NCI-H524 (cell line): ENCODE data around the gene PRKAR2B.
"Not testable (repeated sequence)": the region's sequence is repeated elsewhere in the genome, so short reads cannot be mapped to it uniquely, and the experiment has no call there.

Source experiments
- DNase-seq, 2 experiments: peaks; one replicate each; lab custom pipeline; 2025; lab: John Stamatoyannopoulos, UW

PRKAR2B gene

DNA sequence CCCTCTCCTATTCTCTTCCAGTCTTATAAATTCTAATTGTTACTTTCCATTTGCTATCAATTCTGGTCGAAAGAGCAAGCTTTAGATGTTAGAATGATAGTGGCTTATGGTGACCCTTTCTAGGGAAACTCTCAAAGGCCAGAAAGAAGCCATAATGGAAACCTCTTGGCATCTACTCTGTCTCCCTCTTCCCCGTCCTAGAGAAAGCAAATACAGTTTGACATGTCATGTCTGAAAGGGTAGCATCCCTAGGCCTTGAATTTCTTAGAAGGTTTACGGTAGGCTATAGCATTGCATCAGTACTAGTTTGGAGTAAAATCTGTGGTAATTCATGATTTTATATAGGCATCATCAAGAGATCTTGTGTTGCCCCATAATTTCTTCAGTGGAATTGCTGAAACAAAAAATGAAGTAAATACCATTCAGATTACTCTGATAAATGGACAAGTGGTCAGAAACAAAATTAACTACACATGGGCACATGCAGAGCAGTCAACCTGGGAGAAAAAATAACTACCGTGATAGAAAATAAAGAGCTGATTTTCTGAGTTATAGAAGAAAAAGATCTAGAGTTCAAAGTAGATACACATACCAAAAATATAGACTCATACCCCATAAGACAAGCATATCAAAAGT is 4.4 kb downstream of the PRKAR2B start:
- DNase-seq = no peak

DNA sequence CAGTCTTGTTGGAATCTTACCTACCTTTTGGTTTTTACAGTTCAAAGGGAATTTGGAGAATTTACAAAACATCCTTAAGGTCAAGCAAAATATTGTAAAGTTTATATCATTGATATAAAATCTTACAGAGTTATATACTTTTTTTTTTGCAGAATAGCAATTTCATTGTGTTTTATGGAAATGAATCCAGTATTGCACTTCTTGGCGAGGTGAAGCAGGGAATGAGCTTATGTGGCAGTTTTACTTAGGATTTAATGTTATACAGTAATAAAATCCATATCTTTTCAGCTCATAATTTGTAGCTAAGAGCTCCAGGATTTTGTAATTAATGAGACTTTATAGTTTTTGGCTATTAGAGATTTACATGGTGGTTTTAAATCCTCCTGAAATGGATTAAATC is 5.0 kb downstream of the PRKAR2B start:
- no peak for DNase-seq

DNA sequence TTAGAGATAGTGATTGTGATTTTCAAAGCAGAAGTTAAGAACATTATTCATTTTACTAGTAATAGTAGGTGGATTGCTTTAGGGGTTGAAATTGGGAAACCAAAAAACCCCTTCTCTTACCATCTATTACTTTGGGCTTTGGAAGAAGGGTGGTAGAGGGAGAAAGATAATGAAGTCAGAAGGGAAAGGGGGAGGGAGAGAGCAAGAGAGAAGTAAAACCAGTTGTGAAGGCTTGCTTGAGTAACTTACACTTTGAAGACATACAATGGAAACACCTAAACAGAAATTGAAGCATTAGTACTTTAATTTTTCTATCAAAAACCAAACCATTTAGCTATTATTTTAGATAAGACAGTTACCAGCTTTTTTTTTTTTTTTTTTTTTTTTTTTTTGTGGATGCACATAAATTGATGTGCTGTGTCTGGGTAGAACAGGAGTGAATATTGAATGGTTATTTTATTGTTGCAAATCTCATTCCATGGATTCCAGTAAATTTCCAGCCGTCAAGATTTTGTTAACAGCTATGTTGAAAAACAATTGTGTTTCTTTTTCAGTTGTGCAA is 5.5 kb downstream of the PRKAR2B start:
- DNase-seq = no peak

DNA sequence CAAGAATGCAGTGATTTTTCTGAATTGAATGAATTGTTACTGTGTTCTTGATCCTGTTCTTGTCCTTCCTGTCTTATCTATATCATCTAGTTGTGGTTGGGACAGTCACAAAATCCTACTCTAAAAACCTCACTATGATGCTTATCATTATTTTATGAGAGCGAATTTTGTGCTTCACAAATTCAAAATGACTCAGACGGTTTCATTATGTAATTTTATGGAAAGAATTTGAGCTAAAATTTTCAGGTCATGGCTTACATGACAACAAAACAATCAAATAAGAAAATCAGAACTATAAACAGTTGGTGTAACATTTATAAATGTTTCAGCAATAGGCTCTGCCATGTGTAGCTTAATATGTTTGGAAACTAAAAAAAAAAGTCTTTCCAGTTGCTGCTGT is 6.9 kb downstream of the PRKAR2B start:
- no peak for DNase-seq

DNA sequence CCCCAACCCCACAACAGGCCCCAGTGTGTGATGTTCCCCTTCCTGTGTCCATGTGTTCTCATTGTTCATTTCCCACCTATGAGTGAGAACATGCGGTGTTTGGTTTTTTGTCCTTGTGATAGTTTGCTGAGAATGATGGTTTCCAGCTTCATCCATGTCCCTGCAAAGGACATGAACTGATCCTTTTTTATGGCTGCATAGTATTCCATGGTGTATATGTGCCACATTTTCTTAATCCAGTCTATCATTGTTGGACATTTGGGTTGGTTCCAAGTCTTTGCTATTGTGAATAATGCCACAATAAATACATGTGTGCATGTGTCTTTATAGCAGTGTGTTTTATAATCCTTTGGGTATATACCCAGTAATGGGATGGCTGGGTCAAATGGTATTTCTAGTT is 10.5 kb downstream of the PRKAR2B start:
- not testable (repeated sequence) for DNase-seq

DNA sequence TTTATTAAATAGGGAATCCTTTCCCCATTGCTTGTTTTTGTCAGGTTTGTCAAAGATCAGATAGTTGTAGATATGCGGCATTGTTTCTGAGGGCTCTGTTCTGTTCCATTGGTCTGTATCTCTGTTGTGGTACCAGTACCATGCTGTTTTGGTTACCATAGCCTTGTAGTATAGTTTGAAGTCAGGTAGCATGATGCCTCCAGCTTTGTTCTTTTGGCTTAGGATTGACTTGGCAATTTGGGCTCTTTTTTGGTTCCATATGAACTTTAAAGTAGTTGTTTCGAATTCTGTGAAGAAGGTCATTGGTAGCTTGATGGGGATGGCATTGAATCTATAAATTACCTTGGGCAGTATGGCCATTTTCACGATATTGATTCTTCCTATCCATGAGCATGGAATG is 11.6 kb downstream of the PRKAR2B start:
- DNase-seq = not testable (repeated sequence)

DNA sequence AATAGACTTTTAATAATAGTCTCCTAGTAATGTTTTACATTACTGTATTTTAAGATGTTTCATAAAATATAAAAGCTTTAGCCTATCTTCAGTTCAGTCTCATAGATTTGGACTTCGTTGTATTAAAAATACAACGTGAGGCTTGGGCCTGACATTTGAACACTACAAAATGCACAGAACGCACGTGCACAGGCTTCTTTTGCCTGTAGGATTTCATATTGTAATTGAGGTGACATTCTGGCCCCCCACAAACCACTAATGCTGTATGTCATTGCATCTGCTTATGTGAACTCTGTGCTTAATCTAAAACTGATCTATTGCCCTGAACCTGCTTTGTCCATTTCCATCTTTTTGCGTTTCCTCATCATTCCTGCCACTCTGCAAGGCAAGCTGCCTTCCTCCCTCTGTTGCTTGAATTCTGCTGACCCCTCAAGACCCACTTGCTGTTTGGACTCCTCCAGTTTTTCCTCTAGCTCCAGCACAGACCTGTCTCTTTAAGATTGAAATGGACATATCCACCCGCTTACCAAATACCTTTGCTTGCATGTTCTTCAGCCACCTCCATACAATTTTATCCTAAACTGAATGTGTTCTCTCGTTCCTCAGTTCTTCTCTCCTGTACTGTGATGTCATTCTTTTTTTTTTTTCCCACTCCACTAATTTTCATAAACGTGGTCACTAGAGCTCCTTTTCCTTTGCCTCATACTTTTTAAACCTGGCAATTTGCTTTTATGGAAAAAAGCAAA is 12.4 kb downstream of the PRKAR2B start:
- no peak for DNase-seq

DNA sequence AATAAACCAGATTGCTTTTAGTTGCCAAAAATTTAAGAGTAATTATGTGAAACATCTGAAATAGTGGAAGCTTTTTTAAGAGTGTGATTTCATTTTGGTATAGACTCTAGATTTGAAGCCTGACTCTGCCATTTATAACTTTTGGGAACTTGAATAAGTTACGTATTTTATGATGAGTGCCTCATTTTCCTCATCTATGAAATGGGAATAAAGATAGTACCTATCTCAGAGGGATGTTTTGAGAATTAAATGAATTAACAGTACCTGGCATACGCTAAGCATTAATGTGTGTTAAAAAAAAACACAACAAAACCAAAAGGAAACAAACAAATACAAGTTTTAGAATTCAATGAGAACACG is 12.9 kb downstream of the PRKAR2B start:
- no peak for DNase-seq

DNA sequence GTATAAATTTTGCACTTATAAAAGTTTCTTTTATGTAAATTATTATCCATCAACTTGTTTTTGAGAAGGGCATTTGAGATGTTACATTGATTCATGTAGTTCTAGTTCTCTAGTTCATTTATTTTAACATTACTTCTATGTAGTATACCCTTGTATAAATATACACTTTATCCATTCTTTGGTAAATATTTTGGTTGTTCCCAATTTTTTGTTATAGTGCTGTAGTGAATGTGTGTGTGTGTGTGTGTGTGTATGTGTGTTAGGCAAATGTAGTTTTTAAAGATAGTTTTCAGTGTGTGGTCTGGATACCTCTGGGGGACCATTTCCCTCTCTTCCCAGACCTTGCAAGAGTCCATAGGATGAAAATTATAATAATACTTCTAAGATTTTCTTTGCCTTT is 15.0 kb downstream of the PRKAR2B start:
- no peak for DNase-seq

DNA sequence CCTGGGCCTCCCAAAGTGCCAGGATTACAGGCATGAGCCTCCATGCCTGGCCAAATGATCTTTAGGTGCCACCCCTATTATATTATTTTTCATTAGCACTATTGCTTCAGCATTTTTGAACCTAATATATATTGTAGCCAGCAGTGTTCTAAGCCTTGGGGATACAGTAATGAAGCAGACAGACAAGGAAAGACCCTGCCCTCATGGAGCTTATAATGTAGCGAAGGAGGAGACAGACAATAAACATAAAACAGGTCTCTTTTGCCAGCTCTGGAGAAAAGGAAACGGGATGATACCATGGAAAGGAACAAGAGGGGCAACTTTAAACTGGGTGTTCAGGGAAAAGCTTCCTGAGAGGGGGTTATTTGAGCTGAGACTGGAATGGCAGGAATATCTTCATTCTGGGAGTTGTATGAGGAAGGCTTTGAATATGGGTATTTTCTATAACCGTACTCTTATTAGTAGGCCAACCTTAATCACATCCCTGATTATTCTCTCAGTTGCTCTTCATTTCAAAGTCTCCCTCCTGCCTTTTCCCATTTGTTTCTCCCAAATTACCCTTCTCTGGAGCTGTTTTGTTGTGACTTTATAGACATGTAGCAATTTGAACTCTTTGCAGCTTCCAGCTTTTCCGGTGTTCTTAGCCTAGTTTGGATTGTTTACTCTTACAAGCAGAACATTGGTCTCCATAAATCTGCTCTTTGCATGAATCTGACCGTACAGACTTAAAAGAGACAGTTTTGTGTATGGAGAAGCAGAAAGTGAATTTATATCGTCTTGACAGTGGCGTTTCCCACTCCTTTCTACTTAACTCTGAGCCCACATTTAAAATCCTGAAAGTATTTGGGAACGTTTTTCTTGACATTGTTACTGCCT is 19.0 kb downstream of the PRKAR2B start:
- DNase-seq = no peak

DNA sequence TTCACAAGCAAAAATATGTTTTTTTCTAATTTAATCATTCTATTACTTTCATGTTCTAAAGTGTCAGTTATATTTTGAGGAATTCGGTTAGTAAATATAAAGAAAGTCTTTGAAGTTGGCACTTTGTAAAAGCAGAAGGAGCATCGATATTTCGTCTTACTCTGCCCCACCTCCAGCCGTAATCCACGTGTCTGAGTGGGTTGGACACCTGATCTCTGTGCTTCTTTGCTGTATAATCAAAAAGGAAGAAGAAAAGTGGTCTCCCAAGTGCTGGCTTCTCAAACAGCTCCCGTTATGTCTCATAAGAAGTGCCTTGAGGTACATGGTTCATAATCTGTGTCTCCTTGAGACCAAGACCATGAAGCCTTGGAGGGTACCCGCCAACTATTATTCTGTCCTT is 19.8 kb downstream of the PRKAR2B start:
- no peak for DNase-seq

DNA sequence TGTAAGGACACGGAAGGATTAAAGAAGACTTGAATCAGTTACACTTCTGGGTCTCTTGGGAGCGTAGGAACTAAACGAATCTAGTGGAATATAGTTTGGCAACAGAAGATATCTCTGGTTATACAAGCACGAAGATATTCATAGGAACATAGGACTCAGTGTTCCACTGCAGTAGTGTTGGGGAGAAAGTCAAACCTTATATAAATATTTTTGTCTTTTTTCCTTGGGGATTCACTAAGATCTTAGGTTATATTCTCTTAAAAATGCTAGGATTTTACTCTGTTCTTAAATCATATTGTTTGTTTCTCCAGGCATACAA is 21.4 kb downstream of the PRKAR2B start:
- no peak for DNase-seq

DNA sequence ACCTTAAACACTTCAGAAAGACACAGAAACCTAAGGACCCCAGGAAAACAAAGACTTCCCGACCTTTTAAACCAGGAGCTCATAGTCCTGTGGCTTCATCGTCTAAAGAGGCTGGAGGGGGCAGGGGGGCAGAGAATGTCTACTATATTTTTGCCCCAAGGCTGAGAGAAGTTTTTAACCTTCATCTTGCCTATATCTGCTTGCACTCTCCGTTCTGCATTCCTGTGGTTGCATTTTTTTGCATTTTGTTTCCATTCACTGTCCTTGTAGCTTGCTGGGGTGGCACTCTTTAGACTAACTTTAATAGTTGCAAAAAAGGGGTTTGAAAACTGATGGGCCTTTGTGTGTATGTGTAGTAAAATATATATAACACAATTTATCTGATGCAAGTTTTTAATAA is 23.7 kb downstream of the PRKAR2B start:
- no peak for DNase-seq

DNA sequence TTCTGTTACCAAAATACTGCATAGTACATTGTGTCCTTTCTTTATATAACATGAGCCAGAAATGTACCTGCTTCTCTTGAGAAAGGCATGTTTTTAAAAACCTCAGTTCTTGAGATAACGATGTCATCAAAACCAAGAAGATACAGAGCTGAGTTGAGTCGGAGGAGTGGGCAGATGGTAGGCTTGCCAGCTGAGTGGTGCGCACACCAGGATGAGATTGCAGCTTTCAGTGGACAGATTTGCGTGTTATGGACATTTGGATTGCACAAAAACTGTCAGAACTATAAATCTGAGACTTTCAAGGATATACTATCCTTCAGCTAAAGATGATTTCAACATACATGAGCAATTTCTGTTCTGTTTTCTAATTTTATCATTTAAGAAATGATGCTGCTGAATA is 25.0 kb downstream of the PRKAR2B start:
- DNase-seq = peak; percentile 19 to 71

DNA sequence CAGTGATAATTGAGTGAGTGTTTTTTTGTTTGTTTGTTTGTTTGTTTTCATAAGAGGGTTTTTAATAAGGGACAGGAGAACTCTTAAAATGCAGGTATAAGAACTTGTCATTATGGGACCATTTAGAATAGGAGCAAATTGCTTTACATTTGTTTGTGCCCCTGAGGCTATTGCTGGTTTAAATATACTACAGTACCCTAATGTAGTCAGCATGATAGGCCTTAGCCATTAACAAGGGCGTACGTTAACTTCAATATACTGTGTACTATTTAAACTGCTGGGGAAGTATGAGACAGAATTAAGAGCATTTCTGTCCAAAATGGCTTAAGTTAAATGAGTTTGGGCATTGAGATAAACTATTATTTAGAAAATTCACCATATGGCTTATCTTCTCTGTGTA is 26.2 kb downstream of the PRKAR2B start:
- no peak for DNase-seq

DNA sequence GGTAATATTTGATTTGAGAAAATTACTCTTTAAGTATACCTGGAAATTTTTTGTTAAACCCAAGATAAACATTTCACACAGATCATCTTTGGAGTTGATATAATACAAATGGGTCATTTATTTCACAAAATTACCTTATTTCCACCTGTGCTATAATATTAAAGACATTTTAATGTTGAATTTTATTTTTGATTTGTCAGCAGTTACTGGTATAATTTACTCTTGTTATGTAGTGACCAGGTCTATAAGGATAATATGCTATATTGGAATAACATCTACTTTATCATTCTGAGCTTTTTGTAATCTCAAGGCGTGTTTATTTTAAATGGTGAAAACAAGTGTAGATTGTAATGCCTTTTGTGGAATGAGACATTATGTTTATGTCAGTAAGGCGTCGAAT is 26.6 kb downstream of the PRKAR2B start:
- DNase-seq = no peak

DNA sequence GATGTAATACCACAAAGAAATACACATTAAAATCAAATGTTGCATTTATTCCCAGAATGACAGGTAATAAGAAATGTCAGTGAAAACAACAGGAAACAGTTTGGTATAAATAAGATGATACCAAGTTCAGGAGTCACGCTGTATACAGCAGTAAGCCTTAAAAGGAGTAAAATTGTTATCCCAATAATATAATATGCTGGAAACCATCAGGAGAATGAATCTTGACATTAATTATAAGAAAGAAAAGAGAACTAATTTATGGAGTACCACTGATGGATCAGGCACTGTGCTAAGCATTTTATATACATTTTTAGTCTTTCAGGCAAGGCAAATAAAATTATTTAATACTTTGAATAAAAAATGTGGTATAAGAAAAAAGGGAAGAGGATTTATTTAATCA is 27.6 kb downstream of the PRKAR2B start:
- DNase-seq = no peak

DNA sequence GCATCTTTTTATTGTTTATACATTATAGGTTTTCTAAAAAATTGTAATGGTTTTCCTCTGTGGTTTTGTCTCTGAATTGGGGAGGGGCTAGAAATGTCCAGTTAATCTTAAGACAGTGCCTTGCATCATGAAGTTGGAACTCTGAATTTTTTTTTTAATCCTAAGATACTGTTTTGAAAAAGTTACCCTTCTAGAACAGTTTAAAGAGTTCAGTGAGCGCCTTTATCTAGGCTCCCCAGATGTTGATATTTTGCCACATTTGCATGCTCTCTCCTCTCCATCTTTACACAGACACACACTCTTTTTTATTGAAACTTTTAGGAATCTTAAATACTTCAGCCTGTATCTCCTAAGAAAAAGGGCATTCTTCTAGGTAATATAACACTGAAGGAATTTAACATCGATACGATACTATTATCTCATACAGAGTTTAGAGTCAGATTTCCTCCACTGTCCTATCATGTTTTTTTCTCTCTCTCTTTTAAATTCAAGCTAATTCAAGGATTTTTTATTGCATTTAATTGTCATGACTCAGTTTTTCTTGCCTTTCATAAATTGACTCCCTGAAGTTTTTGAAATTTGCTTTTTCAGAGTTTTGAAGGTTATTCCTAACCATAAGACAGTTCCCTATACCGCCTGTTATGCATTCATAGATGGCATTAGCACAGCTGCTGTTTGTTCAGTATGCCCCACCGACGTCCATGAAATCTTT is 31.5 kb downstream of the PRKAR2B start:
- DNase-seq = peak in 1 of 2 experiments; percentile 41

DNA sequence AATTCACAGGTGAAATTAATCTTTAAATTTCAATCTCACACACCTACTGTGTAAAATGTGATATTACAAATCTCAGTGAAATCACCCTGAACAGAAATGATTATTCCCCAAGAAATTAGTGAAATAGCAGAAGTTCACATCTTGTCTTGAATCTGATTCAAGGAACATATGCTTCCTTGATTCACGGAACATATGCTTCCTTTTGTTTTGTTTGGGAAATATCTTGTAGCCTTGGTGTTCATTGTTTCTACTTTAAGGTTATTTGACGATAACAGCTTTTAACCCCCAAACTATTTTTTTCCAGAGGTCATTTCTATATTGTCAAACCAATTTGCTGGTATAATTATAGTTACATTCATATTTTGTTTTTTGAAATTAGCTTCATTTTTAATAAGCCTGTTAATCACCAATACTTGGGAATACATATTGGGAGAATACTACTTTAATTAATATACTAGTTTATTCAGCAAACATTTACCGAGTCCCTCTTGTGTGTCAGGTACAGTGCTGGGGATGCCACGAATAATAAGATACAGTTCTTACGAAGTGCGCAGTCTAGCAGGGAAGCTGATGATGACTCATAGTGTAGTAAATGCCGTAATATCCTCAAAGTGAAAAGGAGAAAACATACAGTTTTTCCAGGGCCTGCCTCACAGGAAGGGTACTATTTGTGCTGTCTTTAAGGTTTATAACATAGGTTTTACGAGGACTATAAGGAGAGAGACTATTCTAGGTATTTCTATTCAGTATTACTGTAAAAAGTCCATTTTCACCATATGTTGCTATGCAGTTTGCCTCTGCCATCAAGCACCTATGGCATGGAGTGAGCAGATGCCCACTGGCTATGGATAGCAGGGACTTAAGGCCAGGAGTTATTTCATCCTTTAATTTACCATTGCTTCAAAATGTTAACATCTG is 32.5 kb downstream of the PRKAR2B start:
- peak; percentile 69 to 89 for DNase-seq

DNA sequence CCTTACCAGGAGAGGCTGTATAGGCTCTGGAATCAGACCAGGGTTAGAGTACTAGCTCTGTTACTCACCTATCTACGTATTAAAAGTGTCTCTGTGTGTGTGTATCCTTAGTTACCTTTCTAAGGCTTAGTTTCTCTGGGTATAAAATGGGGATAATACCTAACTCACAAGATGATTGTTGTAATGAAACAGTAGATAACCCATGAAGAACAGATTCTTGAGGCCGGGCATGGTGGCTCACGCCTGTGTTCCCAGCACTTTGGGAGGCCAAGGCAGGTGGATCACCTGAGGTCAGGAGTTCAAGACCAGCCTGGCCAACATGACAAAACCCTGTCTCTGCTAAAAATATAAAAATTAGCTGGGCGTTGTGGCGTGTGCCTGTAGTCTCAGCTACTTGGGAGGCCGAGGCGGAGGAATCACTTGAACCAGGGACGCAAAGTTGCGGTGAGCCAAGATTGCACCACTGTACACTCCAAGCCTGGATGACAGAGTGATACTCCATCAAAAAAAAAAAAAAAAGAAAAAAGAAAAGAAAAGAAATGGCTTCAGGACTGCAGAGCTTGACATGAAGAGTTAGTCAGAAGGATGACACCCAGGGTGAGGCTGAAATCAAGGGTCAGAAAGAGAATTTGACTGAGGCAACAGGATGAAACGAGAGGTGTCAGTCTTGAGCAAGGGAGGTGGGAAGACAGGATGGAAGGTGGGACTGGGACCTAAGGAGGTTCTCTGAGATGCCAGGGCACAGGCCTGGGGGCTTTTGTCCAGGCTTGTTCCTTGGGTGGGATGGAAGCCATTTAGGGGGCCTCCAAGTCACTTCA is 33.4 kb downstream of the PRKAR2B start:
- DNase-seq = no peak
